NCI-H1092 treated with DMSO at 0.1 percent for 48 hours (cell line): Measurements from ENCODE around the gene RASA3.
"Not testable (repeated sequence)": the region's sequence is repeated elsewhere in the genome, so short reads cannot be mapped to it uniquely, and the experiment has no call there.

ENCODE experiments used
- DNase-seq: peaks from one replicate; lab custom pipeline; 2025; lab: John Stamatoyannopoulos, UW

The RASA3 gene

GRCh38 chr13:114001331-114002008 is 131.0 kb downstream of the RASA3 start:
- DNase-seq = no peak

DNA sequence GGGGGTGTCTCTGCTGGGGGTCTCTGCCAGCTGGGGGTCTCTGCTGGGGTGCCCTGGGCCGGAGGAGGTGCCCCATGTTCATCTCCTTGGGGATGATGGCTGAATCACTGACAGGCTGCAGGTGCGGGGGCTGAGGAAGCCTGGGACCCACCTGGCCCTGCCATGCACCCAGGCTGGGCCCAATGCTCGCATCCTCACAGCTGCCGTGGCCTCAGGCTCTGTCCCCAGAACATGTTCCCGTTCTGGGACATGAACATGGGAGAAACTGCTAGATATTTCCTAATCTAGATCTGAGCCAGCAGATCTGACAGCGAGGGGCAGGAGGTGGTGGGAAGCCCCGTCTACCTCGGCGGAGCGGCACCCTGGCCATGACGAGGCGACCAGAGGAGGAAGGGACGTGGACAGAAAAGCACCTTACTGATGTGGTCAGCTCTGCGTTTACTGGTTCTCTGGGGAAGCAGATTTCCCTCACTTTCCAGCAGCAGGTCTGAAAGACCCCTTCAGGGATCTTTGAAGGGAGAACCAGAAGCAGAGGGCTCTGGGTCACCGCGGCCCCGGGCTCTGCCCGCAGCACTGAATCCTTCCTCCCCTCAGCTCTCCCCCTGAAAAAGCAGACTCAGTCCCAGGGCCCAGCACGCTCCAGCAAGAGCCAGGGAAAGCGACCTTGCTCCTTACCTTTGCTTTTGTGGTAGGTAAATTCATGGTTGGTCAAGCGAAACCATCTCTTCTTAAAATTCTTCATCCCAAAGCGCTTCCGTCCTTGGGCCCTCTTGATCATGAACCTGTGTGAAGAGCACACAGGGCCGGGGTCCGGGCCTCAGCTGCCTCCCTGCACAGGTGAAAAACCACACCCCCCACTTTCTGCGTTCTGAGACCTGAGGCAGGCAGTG is 132.0 kb downstream of the RASA3 start:
- DNase-seq = no peak

DNA sequence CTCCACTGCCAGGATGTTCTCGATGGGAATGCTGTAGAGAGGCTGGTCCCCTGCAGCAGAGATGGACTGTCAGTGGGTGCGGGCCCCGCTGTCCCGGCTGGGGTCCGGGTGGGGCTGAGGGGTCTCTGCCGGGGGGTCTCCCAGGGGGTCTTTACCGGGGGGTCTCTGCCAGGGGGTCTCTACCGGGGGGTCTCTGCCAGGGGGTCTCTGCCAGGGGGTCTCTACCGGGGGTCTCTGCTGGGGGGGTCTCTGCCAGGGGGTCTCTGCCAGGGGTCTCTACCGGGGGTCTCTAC is 132.9 kb downstream of the RASA3 start:
- DNase-seq = no peak

DNA sequence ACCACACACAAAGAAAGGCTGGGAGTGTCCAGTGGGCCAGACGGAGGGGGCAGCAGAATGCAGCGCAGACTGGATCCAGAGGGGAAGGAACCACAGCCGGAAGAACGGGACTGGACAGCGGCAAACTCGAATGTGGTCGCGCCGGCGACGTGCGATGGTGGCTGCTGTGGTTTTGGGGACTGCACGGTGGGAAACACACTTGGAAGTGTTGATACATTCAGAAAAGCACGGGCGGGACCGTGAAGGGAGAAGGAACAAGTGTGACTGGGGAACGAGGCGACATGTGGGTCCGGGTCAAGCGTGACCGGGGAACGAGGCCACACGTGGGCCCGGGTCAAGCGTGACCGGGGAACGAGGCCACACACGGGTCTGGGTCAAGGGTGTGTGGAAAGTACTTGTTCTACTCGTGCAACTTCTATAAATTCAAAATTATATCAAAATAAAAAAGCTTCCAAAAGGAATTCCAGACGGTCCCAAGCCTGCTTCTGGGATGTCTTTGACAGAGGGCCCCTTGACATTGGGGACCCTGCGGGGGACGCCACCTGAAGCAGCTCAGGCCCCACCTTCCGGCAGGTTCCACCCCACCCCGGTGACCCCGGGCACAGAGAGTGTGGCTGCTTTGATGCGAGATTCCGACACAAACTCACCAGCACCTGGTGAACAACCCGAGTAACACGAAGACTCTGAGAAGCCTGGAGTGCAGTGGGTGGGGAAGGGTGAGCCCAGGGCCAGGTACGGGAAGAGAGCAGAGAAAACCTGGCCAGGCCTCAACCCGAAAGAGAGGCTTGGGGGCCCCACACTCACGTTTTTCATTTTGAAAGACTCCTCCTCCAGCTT is 133.4 kb downstream of the RASA3 start:
- DNase-seq = no peak

GRCh38 chr13:113997845-113998751 is 134.3 kb downstream of the RASA3 start:
- no peak for DNase-seq

- DNase-seq = no peak
Observed at GRCh38 chr13:113996912-113997745, 135.3 kb downstream of the RASA3 start.

GRCh38 chr13:113996081-113996911 is 136.1 kb downstream of the RASA3 start:
- no peak for DNase-seq

DNA sequence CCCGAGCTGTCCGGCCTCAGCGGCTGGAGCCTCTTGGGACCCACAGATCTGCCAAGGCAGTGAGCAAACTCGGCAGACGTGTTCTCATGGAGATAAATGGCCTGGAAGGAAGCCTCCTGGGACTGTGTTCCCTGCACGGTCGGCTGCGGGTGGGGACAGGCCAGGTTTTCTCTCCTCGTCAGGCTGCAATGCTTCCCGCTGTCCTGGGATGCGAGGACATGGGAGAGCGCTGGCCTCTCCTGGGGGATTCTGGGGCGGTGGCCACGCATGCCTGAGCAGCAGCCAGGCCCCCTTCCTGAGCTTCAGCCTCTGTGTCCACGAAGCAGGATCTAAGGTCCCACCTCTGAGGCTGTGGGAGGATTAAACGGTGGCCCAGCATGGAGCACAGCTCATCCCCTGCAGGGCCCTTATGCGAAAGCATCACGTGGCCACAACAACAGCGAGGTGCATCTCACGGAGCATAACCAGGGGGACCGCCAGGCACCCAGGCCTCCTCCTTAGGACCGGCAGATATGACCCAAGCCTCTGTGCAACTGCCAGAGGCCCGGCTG is 137.3 kb downstream of the RASA3 start:
- no peak for DNase-seq

DNA sequence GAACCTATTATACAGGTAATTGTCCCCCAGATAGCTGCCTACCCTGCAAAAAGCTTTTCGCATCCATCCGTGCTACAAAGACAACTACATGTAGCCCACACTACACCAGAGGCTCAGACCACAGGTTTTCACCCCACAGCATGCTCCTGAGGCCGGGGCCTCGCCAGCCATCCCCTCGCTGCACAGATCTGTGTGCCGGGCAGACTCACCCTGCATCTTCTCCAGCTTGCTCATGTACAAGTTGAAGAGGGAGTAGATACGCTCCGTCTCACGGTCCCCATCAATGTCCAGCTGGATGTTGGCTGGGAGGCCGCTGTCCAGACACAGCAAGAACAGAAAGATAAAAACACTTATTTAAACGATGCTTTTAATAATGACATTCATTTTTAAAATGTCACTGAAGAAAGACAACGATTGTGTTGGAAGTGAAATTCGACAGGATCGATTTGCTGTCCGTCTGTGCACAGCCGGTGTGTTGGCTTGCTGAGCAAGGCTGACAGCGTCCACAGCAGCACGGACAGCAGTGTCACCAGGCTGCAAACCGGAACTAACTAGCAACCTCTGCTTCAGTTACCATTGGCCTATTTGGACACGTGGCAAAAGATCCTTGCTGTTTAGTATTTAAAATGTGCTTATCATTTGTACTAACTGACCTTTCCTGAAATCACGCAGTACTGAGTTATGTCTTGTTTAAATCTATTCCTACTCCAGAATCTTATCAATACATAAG is 140.0 kb downstream of the RASA3 start:
- no peak for DNase-seq

DNA sequence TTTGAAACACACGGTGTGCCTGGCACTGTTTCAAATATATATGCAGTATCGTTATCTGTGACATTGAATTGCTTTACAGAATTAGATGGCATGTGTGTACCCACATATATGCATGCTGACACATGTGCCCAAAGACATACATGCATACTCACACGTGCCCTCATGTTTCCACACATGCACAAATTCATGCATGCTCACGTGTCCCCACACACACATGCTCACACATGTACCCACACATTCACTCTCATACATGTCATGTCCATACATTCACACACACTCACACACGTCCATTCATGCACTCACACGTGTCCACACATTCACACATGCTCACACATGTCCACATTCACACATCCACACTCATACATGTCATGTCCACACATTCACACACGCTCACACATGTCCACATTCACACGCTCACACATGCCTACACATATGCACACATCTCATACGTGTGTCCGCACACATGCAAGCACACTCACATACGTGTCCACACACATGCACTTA is 140.7 kb downstream of the RASA3 start:
- DNase-seq = no peak

GRCh38 chr13:113991191-113991669 is 141.2 kb downstream of the RASA3 start:
- DNase-seq = peak; percentile 47

DNA sequence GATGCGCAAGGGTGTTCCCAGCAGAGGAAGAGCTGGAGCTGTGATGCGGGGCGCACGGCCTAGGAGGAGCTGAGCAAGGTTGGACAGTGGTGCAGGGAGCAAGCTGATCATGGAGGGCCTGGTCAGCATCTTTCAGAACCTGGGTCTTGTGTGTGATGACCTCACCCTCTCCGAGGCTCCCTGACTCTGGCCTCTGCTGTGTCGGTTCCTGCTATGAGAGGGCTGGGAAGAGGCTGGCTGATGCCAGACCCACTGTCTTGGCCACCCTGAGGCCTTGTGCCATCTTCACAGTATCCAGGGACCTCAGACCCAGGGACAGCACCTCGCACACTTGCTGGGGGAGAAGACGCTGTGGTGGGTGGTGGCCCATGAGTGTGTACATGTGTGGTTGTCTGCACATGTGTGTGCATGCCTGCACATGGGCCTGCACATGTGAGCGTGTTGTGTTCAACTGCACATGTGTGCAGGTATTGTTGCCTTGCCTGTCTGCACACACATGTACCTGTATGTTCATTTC is 142.0 kb downstream of the RASA3 start:
- no peak for DNase-seq

DNA sequence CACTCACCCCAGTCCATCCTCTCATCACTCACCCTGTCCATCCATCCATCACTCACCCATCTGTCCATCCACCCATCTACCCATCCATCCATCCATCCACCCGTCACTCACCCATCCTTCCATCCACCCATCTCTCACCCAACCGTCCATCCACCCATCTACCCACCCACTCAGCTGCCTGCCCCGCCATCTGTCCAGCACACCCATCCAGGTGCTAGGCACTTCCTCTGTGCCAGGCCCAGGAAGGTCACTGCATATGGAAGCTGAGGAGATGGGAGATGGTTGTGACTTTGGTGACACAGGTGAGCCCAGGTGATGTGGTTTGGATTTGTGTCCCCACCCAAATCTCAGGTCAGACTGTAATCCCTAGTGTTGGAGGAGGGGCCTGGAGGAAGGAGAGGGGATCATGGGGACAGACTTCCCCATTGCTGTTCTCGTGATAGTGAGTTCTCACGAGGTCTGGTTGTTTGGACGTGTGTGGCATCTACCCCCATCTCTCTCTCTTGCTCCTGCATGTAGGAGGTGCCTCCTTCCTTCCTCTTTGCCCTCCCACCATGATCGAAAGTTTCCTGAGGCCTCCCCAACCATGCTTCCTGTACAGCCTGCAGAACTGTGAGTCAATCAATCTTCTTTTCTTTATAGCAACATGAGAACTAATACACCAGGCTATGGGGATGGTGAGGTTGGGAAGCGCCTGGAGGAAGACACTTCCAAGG is 142.7 kb downstream of the RASA3 start:
- DNase-seq = no peak

DNA sequence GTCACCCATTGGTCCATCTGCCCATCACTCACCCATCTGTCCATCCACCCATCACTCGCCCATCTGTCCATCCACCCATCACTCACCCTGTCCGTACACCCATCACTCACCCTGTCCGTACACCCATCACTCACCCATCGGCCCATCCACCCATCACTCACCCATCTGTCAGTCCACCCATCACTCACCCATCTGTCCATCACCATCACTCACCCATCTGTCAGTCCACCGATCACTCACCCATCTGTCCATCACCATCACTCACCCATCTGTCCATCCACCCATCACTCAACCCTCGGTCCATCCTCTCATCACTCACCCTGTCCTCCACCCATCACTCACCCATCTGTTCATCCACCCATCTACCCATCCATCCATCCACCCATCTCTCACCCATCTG is 143.6 kb downstream of the RASA3 start:
- DNase-seq = not testable (repeated sequence)

DNA sequence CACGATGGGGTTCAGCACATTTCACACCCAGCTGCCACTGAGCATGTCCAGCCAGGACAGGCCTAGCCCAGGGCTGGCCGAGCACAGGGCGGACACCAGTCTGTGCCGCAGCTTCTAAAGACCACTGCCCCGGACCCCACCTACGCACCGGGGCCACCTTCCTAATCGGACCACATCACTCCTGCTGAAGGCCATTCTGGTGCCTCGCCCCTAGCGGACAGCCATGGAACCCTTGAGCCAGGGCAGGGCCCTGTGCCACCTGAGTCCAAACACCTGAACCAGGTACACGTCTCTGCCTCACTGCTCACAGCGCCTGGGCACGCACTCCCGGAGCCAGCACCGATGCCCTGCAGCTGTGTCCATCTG is 150.1 kb downstream of the RASA3 start:
- no peak for DNase-seq

DNA sequence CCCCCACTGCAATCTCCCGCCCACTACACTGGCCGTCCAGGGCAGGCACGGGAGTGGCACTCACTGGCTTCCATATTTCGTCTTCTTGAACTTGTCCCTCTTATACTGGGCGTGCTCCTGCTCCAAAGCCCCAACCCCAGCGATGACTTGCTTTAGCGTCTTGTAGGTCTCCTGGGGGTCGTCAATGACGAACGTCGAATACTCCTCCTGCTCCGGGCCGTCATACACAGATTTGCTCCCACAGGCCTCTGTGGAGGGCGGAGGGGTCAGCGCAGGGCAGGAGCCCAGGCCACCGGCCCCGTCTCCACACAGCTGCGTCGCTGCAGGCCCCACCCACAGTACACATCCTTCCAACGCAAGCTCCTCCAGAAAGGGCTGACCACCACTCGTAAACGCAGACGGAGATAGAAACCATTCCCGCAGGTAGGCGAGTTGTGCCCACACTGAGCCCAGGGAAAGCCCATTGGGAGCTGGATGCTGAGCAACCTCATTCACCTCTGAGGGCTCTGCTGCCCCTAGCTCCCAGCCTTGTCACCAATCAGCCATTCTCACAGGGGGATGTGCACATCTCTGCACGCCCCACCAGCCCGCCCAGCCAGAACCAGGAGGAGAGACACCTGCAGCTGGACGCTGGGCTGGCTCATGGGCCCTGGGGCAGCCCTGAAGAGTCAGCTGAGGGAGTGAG is 150.7 kb downstream of the RASA3 start:
- no peak for DNase-seq

- DNase-seq = peak; percentile 100
Observed at GRCh38 chr13:113981194-113981605, 151.2 kb downstream of the RASA3 start.
